ENCODE results near the gene RNF133. TPM values are rescaled to one million over a fixed set of nuclear protein-coding genes. Genes with fewer than 3 reads are reported as not detected.
"Not testable (repeated sequence)": the region's sequence is repeated elsewhere in the genome, so short reads cannot be mapped to it uniquely, and the experiment has no call there.

RNF133 gene
- total and polyA plus RNA-seq, 8 donors: 0.14 to 1.6 (median 0.32) TPM

- Histone ChIP-seq H3K27me3 (no peaks in the 10 kb centered on the region), H3K36me3 (no peaks in the 10 kb centered on the region), H3K4me1 (no peaks in the 10 kb centered on the region), H3K4me3 (no peak overlapping the region), H3K27ac (no peak overlapping the region), H3K9me3 (no peaks in the 10 kb centered on the region)
- intact Hi-C loops (cut with DNase I): no loop called here
- ATAC-seq (no peak), DNase-seq (no peak)
- TF ChIP-seq CTCF (IDR thresholded peaks at IDR 0.05): no peak
These were observed 14.4 kb downstream of the RNF133 start for GRCh38 chr7:122684504-122684903.

GRCh38 chr7:122682815-122683550, 15.9 kb downstream of the RNF133 start:
- DNase-seq (peak in 2 of 4 donors; percentile 35 to 61), ATAC-seq (peak; percentile 37)
- no peaks in the 10 kb centered on the region for H3K27me3 ChIP-seq
- H3K4me3 ChIP-seq: no peak overlapping the region
- no peak for TF ChIP-seq CTCF (IDR thresholded peaks at IDR 0.05)
- H3K4me1 ChIP-seq: no peaks in the 10 kb centered on the region
- H3K9me3 ChIP-seq: no peaks in the 10 kb centered on the region
- H3K27ac ChIP-seq: no peak overlapping the region
- intact Hi-C loops (cut with DNase I): no loop called here
- H3K36me3 ChIP-seq: no peaks in the 10 kb centered on the region

- H3K4me3 ChIP-seq; DNase-seq; H3K27ac ChIP-seq; ATAC-seq; H3K9me3 ChIP-seq; H3K36me3 ChIP-seq; H3K27me3 ChIP-seq; H3K4me1 ChIP-seq; intact Hi-C loops (cut with DNase I): not testable (repeated sequence)
These were observed 17.7 kb downstream of the RNF133 start for GRCh38 chr7:122681186-122681585.

GRCh38 chr7:122679813-122680212, 19.1 kb downstream of the RNF133 start:
- intact Hi-C loops (cut with DNase I): no loop called here
- H3K27me3 ChIP-seq: no peaks in the 10 kb centered on the region
- H3K36me3 ChIP-seq: no peaks in the 10 kb centered on the region
- no peaks in the 10 kb centered on the region for H3K9me3 ChIP-seq
- ATAC-seq (no peak), DNase-seq (no peak)
- no peaks in the 10 kb centered on the region for H3K4me1 ChIP-seq
- TF ChIP-seq CTCF (IDR thresholded peaks at IDR 0.05): no peak
- peak overlapping the region; percentile 4 to 19 for H3K27ac ChIP-seq
- no peak overlapping the region for H3K4me3 ChIP-seq

GRCh38 chr7:122679269-122679709, 19.6 kb downstream of the RNF133 start:
- intact Hi-C loops (cut with DNase I); H3K4me1 ChIP-seq; H3K4me3 ChIP-seq; H3K36me3 ChIP-seq; H3K9me3 ChIP-seq; H3K27me3 ChIP-seq: not testable (repeated sequence)
- DNase-seq (peak in 1 of 4 donors; percentile 24), ATAC-seq (peak; percentile 43)
- peak overlapping the region; percentile 4 to 19 for H3K27ac ChIP-seq

GRCh38 chr7:122677149-122677548, 21.8 kb downstream of the RNF133 start:
- intact Hi-C loops (cut with DNase I): no loop called here
- ATAC-seq (no peak), DNase-seq (no peak)
- no peak for TF ChIP-seq CTCF (IDR thresholded peaks at IDR 0.05)
- Histone ChIP-seq H3K27ac (no peak overlapping the region), H3K4me1 (no peaks in the 10 kb centered on the region), H3K36me3 (no peaks in the 10 kb centered on the region), H3K27me3 (no peaks in the 10 kb centered on the region), H3K9me3 (peaks cover 0 to 4% of the 10 kb centered on the region in 2 donors), H3K4me3 (no peak overlapping the region)

Measured in left lung (tissue), 10 donors.